Activated effector memory CD4-positive, alpha-beta T cell treated with Interleukin-2 at 50 U/mL for 16 hours (primary cell): ENCODE results near the gene SNRPA1.
A peak's percentile ranks its signal among the peaks of the same experiment; 100 is the strongest.

Experiments
- DNase-seq: peaks from one replicate; pipeline ENCODE4 v3.0.0-alpha.2; 2020

Gene SNRPA1

DNA sequence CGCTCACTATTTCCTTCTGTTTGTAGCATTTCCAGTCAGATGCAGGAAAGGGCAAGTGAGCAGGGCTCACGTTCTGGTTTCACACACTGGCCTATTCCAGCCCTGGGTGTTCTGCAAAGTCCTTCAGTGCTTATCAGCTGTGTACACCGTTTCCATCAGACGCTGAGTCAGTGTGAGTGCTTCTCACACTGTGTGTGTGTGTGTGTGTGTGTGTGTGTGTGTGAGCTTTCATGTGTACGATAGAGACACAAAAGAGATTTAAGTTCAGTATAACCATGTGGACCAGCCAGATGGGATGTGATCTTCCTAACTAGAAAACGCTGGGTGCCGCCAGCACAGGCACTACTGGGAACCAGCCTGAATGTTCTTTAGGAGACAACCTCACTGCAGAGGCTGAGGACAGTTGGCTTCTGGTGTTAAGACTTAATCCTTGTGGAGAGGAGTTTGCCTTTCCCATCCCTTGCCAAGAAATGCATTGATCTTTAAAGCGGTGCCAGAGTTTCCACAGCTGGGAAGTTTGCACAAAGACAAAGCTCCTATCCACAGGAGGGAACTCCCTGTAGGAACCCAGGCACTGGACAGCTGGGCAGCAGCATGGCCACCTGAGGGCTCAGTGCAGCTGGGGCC, 39.3 kb downstream of the SNRPA1 start:
- DNase-seq: no peak

DNA sequence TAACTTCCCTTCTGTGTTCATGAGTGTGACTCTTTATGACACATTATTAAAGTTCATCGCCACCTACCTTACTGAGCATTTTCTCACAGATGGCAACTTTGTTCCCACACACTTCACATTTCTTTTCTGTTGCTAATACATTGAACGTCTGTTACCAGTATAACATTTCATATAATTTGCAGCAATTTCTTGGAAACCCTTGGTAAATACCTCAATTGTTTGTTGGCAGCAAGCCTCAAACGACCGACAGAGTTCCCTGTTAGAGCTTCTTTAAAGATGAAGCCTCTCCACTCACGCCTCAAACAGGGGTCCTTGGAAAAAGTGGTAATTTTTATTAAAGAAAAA, 40.0 kb downstream of the SNRPA1 start:
- no peak for DNase-seq

- no peak for DNase-seq
These were observed 40.6 kb downstream of the SNRPA1 start for GRCh38 chr15:101254157-101255050.

GRCh38 chr15:101252836-101253235, 42.2 kb downstream of the SNRPA1 start:
- no peak for DNase-seq

- DNase-seq: peak; percentile 76
These were observed 42.9 kb downstream of the SNRPA1 start, which contains the start of gene CHSY1 for GRCh38 chr15:101251830-101252820. Gene CHSY1 (minus strand): TSS chr15:101252048. CDS start chr15:101251456, 592 bp downstream.

GRCh38 chr15:101250873-101251829, 43.9 kb downstream of the SNRPA1 start:
- DNase-seq: no peak

DNA sequence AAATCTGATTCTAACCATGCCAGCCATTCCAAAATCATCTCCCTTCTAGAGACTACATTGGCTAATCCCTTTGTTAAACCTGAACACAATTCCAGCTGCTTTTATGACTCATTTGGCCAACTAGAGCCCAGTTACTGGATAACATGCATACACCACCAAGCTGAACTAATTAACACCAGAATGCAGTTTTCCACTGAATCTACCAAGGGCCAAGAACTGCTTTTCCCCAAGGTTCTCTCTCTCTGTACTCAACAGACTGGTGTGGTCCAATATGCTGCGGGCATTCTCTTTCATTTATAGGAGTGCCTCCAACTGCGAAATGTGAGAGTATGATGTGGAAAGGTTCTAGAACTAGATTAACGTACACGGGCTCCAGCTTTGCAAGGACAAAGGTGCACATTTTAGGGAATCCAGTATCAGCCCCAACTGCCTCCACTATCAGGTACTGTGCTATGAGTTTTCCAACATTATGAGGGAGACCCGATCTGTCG, 44.7 kb downstream of the SNRPA1 start:
- no peak for DNase-seq

GRCh38 chr15:101248274-101248673, 46.8 kb downstream of the SNRPA1 start:
- DNase-seq: no peak

- DNase-seq: no peak
These were observed 48.0 kb downstream of the SNRPA1 start for GRCh38 chr15:101246824-101247745.

DNA sequence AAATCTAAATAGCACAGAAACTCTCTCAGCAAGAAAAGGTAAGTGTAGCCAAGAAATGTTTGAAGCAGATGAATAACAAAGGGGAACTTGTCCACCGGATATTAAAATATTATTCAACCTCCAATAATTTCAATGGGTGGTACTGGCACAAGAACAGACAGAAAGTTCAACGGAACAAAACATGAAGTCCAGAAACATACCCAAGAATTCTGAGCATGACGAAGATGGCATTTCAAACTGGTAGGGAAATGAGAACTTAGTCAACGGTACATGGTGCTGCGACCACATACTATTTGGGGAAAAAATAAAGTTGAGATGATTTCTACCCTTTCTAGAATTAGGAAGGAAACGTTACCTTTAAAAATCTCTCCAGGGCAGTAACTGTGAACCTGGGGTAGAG, 48.7 kb downstream of the SNRPA1 start:
- DNase-seq: no peak

DNA sequence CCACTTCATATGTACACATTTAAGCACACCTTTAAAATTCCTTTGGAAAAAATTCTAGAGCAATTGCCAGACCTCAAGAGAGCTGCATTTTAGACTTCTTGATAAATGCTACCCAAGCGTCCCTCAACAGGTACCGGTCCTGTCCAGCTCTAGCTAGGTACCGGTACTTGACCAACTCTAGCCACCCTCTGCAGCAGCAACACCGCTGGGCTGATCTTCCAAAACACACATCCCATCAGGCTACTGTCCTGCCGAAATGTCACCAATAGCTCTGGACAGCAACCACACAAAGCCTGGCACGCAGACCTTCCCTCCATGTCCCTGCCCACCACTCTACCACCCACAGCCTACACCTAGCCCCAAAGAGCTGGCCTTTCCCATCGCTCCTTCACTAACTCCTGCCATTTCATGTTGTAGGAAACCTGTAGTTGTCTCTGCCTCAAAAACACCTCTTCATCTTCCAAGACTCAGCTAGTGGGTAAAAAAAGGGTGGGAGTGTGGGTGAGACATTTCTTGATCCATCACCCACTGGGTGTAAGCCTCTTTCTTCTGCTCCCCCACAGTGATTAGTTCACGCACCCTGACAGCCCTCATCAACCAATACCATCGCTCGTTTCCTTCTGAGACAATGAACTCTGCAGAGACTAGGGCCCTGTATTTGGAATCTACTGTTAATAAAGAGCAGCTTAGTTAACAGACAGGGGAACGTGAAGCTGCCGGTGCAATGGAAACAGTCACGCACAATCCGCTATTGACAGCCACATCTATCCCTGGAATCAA, 50.0 kb downstream of the SNRPA1 start:
- no peak for DNase-seq

DNA sequence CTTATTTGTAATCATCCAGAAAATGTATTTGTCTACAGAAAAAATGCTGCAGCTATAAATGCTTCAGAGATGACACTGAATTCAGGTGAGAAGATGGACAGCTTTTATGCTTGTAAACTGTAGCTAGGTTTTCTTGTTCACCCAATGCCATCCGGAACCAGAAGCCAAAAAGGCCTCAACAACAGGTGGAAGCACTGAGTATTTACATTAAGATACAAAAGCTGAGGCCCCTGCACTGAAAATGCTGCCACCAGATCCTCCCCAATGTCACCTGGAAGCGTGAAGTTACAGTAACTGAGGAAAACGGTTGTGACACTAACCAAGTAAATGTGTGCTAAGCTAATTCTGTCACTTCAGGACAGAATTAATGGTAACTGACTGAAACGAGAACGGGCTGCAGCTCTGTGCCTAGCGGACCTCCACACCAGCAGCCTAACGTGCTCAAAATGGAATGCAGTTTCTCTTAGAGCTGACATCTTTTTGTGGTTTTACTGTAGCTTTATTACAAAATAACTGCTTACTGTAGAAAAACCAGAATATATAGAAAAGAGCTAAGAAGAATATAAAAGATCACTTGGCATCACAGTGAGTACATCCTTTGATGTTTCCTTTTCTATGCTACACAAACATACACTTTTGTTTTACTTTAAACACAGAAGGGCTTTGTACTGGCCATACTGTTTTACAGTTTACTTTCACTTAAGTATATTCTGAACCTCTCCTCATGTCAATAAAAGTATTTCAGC, 50.8 kb downstream of the SNRPA1 start:
- DNase-seq: no peak

DNA sequence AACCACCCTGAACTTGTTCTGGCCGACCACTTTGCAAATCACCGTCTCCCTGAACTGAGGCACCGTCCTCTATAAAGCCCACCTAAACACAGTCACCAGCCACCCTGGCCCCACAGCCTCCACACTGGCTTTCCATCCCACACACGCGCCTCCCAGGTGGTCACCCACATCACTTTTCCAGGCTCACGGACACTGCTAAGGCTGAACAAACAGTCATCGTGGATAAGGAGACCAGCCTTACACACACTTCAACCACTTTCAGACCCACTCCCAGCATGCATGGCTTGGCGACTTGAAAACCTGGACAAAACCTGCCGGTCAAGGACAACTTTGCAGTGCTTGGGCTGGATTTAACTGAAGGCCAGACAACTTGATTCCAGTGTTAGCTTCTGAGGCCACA, 51.6 kb downstream of the SNRPA1 start:
- DNase-seq: no peak

DNA sequence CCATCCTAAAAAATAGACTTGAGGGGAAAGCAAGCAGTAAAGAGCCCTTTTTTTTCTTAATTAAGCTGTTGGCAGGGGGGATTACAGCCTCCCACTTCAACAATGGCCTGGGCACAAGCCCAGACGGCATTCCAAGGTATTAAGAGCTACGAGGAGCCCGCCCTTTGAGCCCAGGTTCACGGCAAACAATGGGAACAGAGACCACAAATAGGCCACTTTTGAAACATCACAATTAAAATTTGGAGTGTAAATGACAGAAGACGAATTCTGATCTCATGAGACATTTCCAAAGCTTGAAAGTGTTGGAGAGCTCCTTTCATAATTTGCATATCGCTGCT, 52.1 kb downstream of the SNRPA1 start:
- no peak for DNase-seq

GRCh38 chr15:101242160-101242998, 52.7 kb downstream of the SNRPA1 start:
- DNase-seq: peak; percentile 25

DNA sequence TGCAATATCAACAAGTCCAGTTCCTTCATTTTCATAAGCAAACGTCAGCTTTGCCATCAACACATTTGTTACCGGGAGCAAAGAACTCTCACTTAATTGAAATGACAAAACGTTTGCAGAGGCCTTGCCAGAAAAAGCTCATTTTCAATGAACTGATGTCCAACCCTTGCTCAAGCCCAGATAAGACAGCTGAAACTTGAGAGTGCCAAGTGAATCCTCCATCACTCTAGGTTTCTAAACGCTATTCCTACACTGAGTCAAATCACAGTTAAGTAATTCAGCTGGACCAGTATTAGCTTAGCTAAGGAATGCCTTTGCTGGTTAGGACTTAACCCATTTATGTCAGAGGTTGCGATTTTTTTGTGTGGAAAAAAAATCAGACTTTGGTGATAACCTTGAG, 54.7 kb downstream of the SNRPA1 start:
- no peak for DNase-seq

DNA sequence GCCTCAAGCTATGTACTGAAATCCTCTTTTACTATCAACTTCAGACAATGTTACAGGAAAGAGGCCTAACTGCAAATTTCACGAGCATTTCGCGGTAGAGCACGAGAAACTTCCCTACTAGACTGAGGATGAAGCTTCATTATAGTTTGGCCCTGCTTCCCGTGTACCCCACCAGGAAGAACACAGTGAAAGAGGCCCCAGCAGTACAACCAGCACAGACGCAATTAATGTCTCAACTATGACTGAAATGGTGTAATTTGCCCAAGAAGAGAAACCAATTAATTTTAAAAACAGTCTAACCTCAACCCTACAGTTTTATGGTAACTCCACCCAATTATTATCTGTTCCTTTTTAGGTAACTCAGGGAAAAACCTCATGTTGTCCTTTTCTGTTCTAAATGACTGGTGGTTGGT, 55.3 kb downstream of the SNRPA1 start:
- no peak for DNase-seq

DNA sequence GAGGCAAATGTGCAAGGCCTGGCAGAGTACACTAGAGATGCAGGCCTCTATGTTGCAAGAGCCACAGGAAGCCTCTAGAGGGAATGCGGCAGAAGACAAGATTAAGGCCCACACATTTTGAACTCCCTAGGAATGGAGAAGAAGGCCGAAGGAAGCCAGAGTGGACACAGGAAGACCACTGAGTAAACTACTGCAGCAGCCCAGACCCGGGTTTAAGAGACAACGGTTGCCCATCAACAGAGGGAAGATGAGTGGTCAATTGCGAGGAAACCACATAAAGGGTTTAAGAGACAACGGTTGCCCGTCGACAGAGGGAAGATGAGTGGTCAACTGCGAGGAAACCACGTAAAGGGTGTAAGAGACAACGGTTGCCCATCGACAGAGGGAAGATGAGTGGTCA, 57.8 kb downstream of the SNRPA1 start:
- no peak for DNase-seq
